SK-N-SH treated with all-trans-retinoic acid at 6 μM for 48 hours (cell line): Measurements from ENCODE around the gene TLX1.

Source experiments
- ATAC-seq: fragments of 200-7000 bp; cut with Tn5 transposase; 3 replicates; pipeline ENCODE4 v1.9.1; 2020; ENCODE audit warnings: mild to moderate bottlenecking, moderate library complexity
- ARNTL ChIP-seq: fragments of 450-650 bp; formaldehyde crosslinking; IDR thresholded peaks from 2 replicates; pipeline ENCODE4 v1.5.0; 2020; ENCODE audit warnings: low read depth, mild to moderate bottlenecking, moderate library complexity, borderline replicate concordance
- BACH2 ChIP-seq: fragments of 250-450 bp; sonication (Bioruptor Pico); IDR thresholded peaks from 2 replicates; pipeline ENCODE4 v1.9.0; 2021; ENCODE audit warnings: mild to moderate bottlenecking, borderline replicate concordance
- ESRRG ChIP-seq: fragments of 250-450 bp; sonication (Bioruptor Pico); IDR thresholded peaks from 2 replicates; pipeline ENCODE4 v1.6.1; 2021; ENCODE audit warnings: mild to moderate bottlenecking
- GLIS3 ChIP-seq: fragments of 250-450 bp; sonication (Bioruptor Pico); IDR thresholded peaks from 2 replicates; pipeline ENCODE4 v1.5.0; 2020; ENCODE audit warnings: mild to moderate bottlenecking, moderate library complexity
- ISL1 ChIP-seq: fragments of 250-450 bp; sonication (Bioruptor Pico); IDR thresholded peaks from 2 replicates; pipeline ENCODE4 v2.1.2; 2022; ENCODE audit warnings: mild to moderate bottlenecking, moderate library complexity
- OSR1 ChIP-seq: fragments of 250-450 bp; sonication (Bioruptor Pico); IDR thresholded peaks from 2 replicates; pipeline ENCODE4 v1.8.0; 2022; ENCODE audit warnings: moderate library complexity, mild to moderate bottlenecking, inconsistent platforms
- PATZ1 ChIP-seq: fragments of 250-450 bp; sonication (Bioruptor Pico); IDR thresholded peaks from 2 replicates; pipeline ENCODE4 v1.8.0; 2020; ENCODE audit warnings: mild to moderate bottlenecking, moderate library complexity, borderline replicate concordance
- PPARA ChIP-seq: fragments of 250-450 bp; sonication (Bioruptor Pico); IDR thresholded peaks from 2 replicates; pipeline ENCODE4 v1.5.0; 2020; ENCODE audit warnings: mild to moderate bottlenecking, borderline replicate concordance
- RARB ChIP-seq: fragments of 250-450 bp; sonication (Bioruptor Pico); IDR thresholded peaks from 2 replicates; pipeline ENCODE4 v1.8.0; 2021; ENCODE audit warnings: mild to moderate bottlenecking, moderate library complexity
- TCF4 ChIP-seq: fragments of 250-450 bp; sonication (Bioruptor Pico); IDR thresholded peaks from 2 replicates; pipeline ENCODE4 v1.8.0; 2021; ENCODE audit warnings: mild to moderate bottlenecking, moderate library complexity, borderline replicate concordance
- ZC3H10 ChIP-seq: fragments of 250-450 bp; sonication (Bioruptor Pico); IDR thresholded peaks from 2 replicates; pipeline ENCODE4 v1.5.1; 2021; ENCODE audit warnings: mild to moderate bottlenecking, moderate library complexity
- ZFP3 ChIP-seq: fragments of 250-450 bp; sonication (Bioruptor Pico); IDR thresholded peaks from 2 replicates; pipeline ENCODE4 v1.5.0; 2020; ENCODE audit warnings: mild to moderate bottlenecking, moderate library complexity
- ZFP30 ChIP-seq: fragments of 450-650 bp; formaldehyde crosslinking; IDR thresholded peaks from 2 replicates; pipeline ENCODE4 v1.5.0; 2022; ENCODE audit warnings: mild to moderate bottlenecking, moderate library complexity
- ZNF565 ChIP-seq: fragments of 450-650 bp; formaldehyde crosslinking; conservative IDR thresholded peaks from 2 replicates; pipeline ENCODE4 v1.5.0; 2020; ENCODE audit warnings: low read depth, mild to moderate bottlenecking, moderate library complexity
- ZNF70 ChIP-seq: fragments of 450-650 bp; formaldehyde crosslinking; IDR thresholded peaks from 2 replicates; pipeline ENCODE4 v1.5.0; 2020; ENCODE audit warnings: mild to moderate bottlenecking, moderate library complexity
- ZNF8 ChIP-seq: fragments of 450-650 bp; formaldehyde crosslinking; IDR thresholded peaks from 2 replicates; pipeline ENCODE4 v1.5.0; 2020; ENCODE audit warnings: mild to moderate bottlenecking, moderate library complexity
- TF ChIP-seq, protein P1 (sequence below): fragments of 250-450 bp; sonication (Bioruptor Pico); IDR thresholded peaks from 2 replicates; pipeline ENCODE4 v1.5.0; 2020; ENCODE audit warnings: mild to moderate bottlenecking, moderate library complexity
- TF ChIP-seq, protein P2 (sequence below): fragments of 250-450 bp; sonication (Bioruptor Pico); IDR thresholded peaks from 2 replicates; pipeline ENCODE4 v1.5.1; 2021; ENCODE audit warnings: mild to moderate bottlenecking, moderate library complexity
- TF ChIP-seq, protein P3 (sequence below): fragments of 250-450 bp; sonication (Bioruptor Pico); IDR thresholded peaks from 2 replicates; pipeline ENCODE4 v1.8.0; 2021; ENCODE audit warnings: low read depth, mild to moderate bottlenecking, moderate library complexity, borderline replicate concordance

The TLX1 gene

GRCh38 chr10:101130984-101131961 lies at the start of gene TLX1:
TLX1 (plus strand) TSS chr10:101131300; CDS start chr10:101131542, 242 bp downstream.
- ATAC-seq = peak; percentile 61
- TF ChIP-seq ZNF8 (no peak), TCF4 (CRISPR knock-in tag) (no peak), ARNTL (CRISPR knock-in tag) (no peak), ISL1 (CRISPR knock-in tag) (no peak), ZFP30 (no peak), RARB (CRISPR knock-in tag) (no peak), ZFP3 (CRISPR knock-in tag) (no peak), GLIS3 (CRISPR knock-in tag) (no peak), ESRRG (CRISPR knock-in tag) (no peak), PATZ1 (CRISPR knock-in tag) (no peak)

DNA sequence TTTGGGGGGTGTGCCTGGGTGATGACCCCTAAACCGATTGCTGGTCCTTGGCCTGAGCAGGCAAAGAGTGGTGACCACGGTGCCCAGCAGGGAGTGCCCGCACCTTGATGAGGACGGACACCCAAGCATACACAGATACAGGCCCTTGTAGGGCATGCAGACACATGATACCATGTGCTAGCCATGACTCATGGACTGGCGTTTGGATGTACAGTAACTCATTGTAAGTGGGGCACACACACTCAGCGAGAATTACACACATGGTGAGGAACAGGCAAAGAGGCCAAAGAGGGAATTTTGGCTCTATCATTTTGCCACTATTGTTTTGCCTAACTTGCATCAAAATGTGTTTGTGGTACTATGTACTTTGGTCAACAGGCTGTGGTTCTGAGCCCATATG lies 45.3 kb upstream of the TLX1 start:
- no peak for ATAC-seq

DNA sequence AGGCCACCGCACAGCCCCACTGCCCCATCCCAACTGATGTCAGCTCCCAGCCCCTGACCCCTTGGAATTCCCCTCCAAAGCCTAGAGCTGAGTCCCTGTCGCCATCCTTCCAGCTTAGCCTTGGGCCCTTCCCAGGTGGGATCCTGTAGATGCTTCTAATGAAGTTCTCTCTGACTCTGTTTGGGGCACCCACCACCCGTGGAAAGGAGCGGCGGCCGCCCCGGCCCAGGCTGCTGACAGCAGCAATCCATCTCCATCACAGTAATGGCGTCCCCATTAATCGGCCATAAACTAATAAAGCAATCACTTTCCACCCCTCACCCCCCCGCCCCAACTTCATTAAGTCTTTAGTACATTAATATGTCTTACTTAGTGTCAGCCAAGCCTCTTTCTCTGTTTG lies 43.7 kb upstream of the TLX1 start:
- TF ChIP-seq ESRRG (CRISPR knock-in tag) (no peak), GLIS3 (CRISPR knock-in tag) (no peak), PATZ1 (CRISPR knock-in tag) (no peak), ZNF70 (no peak), ISL1 (CRISPR knock-in tag) (no peak), ZFP30 (no peak), ZNF8 (no peak), RARB (CRISPR knock-in tag) (no peak)
- TF ChIP-seq, protein P1, sequence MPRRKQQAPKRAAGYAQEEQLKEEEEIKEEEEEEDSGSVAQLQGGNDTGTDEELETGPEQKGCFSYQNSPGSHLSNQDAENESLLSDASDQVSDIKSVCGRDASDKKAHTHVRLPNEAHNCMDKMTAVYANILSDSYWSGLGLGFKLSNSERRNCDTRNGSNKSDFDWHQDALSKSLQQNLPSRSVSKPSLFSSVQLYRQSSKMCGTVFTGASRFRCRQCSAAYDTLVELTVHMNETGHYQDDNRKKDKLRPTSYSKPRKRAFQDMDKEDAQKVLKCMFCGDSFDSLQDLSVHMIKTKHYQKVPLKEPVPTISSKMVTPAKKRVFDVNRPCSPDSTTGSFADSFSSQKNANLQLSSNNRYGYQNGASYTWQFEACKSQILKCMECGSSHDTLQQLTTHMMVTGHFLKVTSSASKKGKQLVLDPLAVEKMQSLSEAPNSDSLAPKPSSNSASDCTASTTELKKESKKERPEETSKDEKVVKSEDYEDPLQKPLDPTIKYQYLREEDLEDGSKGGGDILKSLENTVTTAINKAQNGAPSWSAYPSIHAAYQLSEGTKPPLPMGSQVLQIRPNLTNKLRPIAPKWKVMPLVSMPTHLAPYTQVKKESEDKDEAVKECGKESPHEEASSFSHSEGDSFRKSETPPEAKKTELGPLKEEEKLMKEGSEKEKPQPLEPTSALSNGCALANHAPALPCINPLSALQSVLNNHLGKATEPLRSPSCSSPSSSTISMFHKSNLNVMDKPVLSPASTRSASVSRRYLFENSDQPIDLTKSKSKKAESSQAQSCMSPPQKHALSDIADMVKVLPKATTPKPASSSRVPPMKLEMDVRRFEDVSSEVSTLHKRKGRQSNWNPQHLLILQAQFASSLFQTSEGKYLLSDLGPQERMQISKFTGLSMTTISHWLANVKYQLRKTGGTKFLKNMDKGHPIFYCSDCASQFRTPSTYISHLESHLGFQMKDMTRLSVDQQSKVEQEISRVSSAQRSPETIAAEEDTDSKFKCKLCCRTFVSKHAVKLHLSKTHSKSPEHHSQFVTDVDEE (CRISPR knock-in tag) = no peak
- TF ChIP-seq, protein P2, sequence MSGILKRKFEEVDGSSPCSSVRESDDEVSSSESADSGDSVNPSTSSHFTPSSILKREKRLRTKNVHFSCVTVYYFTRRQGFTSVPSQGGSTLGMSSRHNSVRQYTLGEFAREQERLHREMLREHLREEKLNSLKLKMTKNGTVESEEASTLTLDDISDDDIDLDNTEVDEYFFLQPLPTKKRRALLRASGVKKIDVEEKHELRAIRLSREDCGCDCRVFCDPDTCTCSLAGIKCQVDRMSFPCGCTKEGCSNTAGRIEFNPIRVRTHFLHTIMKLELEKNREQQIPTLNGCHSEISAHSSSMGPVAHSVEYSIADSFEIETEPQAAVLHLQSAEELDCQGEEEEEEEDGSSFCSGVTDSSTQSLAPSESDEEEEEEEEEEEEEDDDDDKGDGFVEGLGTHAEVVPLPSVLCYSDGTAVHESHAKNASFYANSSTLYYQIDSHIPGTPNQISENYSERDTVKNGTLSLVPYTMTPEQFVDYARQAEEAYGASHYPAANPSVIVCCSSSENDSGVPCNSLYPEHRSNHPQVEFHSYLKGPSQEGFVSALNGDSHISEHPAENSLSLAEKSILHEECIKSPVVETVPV (CRISPR knock-in tag) = no peak
- ATAC-seq = no peak

More for the DNA sequence above, 45.3 kb upstream of the TLX1 start:
- no peak for TF ChIP-seq TCF4 (CRISPR knock-in tag)
- no peak for TF ChIP-seq ZC3H10
- TF ChIP-seq, protein P3, sequence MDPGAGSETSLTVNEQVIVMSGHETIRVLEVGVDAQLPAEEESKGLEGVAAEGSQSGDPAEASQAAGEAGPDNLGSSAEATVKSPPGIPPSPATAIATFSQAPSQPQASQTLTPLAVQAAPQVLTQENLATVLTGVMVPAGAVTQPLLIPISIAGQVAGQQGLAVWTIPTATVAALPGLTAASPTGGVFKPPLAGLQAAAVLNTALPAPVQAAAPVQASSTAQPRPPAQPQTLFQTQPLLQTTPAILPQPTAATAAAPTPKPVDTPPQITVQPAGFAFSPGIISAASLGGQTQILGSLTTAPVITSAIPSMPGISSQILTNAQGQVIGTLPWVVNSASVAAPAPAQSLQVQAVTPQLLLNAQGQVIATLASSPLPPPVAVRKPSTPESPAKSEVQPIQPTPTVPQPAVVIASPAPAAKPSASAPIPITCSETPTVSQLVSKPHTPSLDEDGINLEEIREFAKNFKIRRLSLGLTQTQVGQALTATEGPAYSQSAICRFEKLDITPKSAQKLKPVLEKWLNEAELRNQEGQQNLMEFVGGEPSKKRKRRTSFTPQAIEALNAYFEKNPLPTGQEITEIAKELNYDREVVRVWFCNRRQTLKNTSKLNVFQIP (CRISPR knock-in tag) = no peak
- TF ChIP-seq ZNF70 = no peak
- TF ChIP-seq ZNF565 (CRISPR knock-in tag) = no peak
- TF ChIP-seq OSR1 (CRISPR knock-in tag) = no peak
- TF ChIP-seq PPARA (CRISPR knock-in tag) = no peak
- TF ChIP-seq BACH2 (CRISPR knock-in tag) = no peak
- no peak for TF ChIP-seq RARB (CRISPR knock-in tag)
- TF ChIP-seq, protein P2 (CRISPR knock-in tag) = no peak
- TF ChIP-seq PATZ1 (CRISPR knock-in tag) = no peak
- no peak for TF ChIP-seq ZNF8
- TF ChIP-seq ARNTL (CRISPR knock-in tag) = no peak
- no peak for TF ChIP-seq ISL1 (CRISPR knock-in tag)
- TF ChIP-seq, all 23 proteins: peak for 0
